ENCODE results near the gene YWHAH.
"Not testable (repeated sequence)": the region's sequence is repeated elsewhere in the genome, so short reads cannot be mapped to it uniquely, and the experiment has no call there.

YWHAH gene

DNA sequence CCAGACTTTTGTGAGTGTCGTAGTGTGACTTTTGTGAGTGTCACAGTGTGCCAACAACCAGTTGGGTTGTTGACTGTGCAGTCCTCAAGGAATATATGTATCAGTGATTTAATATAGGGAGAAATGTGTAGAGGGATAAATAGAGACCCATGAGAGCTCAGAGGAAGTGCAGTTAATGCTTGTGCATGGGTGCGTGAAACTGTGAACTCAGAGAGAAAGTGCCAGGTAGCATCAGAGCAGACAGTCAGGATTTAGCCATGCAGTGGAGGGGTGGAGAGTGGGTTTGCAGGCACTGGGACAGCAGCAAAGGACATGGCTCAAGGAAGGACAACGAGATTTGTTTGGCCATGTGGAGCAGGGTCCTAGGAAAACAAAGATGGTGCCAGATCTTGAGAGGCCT, 33.6 kb downstream of the YWHAH start:
- DNase-seq (ENCODE audit: low read depth in 3 of 3, low spot score in 1 of 3), result no peak

DNA sequence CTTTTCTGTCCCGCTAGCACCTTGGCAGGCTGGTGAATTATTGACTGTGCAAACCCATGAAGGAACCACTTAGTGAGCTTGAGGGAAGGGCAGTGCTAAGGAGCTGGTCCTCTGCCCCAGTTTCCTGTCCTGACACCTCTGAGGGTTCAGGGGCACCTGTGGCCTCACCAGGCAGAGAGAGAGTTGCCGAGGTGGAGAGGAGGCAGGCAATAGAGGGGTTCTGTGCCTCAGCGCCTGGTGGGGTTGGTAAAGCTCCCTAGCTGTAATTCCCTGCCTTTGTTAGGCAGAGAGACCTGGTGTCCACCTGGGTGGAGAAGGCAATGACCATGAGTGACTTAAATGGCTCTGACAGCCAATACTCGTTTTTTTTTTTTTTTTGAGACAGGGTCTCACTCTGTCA, 36.3 kb downstream of the YWHAH start:
- no peak for DNase-seq (ENCODE audit: low read depth in 3 of 3, low spot score in 1 of 3)

DNA sequence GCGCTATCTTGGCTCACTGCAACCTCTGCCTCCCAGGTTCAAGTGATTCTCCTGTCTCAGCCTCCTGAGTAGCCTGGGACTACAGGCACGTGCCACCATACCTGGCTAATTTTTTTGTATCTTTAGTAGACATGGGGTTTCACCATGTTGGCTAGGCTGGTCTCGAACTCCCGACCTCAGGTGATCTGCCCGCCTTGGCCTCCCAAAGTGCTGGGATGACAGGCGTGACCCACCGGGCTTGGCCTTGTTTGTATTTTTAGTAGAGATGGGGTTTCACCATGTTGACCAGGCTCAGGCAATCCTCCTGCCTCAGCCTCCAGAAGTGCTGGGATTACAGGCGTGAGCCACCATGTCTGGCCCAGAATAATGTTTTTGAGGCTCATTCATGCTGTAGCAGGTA, 37.6 kb downstream of the YWHAH start:
- not testable (repeated sequence) for DNase-seq (ENCODE audit: low read depth in 3 of 3, low spot score in 1 of 3)

DNA sequence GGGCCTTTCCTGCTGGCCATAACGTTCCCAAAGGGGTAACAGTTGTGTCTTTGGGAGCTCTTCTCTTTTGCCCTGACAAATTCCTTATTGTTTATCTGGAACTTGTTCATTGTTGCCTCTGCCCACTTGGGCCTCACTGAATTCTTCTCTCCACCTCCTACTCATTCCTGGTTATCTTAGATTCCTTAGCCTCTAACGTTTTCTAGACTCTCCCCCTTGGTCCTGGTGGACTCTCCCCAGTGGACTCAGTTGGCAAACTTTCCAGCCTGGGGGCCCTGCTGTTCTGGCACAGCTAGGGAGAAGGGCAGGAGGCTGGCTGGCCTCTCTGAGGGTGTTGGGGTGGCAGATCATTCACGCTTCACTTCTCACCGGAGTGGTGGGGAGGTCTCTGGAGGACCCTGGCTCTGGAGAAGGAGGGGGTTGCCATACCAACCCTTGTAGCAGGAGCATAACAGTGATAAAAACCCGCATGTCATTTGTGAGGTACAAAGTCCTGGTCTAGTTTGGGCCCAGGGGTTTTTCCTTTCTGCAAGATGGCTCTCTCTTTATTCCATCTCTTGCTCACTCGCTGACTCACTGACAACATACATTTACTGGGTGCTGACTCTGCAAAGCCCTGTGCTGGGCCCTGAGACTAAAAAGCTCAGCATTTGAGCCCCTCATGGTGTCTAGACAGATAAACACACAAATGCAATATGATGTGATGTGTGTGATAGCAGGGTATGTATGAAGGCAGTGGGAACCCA, 39.7 kb downstream of the YWHAH start:
- DNase-seq (ENCODE audit: low read depth in 3 of 3, low spot score in 1 of 3), result no peak

DNA sequence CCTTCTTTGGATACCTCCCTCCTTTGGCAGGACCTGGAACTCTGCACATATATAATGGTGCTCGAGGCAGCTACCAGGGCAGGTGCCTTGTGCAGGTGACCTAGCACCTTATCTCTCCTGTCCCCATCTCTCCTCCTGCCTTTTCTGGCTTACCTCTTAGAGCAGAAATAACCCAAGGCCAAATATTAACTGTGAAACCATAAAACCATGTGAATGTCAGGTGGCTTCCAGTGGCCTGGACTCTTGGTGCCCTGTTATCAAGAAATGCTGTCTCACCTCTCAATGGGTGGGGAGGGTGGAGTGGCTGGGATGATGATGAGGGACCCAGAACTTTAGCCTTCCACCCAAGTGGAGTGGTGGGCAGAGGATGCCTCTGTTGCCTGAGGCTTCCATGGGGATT, 42.9 kb downstream of the YWHAH start:
- no peak for DNase-seq (ENCODE audit: low read depth in 3 of 3, low spot score in 1 of 3)

DNA sequence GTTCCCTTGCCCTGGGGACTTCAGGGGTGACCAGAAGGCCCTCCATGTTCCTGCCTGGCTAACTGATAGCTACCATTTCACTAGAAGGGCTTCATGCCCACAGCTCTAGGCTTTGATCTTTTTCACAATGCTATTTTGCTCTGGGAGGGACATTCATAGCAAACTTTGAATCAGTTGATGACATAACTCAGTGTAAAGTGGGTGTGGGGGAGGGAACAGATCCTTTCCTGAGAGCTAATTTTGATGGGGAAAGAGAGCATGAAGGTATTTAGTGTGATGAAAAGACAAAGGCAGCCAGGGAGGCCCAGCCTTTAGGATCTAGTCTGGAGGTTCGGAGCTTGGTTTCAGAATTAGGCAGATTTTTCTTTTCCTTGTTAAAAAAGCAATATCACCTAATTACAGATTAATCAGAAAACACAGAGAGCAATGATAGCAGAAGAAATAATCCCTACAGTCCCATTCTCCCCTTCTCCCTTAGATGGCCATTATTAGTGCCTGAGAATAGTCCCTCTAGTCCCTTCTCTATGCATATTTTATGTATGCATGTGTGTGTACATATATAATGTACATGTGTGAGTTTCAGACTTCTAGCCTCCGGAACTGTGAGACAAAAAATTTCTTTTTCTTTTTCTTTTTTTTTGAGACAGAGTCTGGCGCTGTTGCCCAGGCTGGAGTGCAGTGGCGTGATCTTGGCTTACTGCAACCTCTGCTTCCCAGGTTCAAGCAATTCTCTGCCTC, 46.9 kb downstream of the YWHAH start:
- DNase-seq (ENCODE audit: low read depth in 3 of 3, low spot score in 1 of 3), result no peak

DNA sequence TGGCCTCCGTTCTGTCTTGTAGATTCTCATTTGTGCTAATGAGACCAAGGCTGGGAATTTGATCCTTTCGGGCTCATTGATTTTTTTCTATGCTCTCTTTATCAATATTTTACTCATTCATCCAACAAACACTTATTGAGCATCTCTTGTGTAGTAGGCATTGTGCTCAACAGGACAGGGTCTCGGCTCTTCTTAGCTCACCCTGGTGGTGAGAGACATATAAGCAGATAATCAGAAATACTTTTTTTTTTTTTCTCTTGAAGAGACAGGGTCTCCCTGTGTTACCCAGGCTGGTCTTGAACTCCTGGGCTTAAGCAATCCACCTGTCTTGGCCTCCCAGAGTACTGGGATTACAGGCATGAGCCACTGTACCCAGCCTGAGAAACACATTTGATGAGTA, 50.7 kb downstream of the YWHAH start:
- no peak for DNase-seq (ENCODE audit: low read depth in 3 of 3, low spot score in 1 of 3)

DNA sequence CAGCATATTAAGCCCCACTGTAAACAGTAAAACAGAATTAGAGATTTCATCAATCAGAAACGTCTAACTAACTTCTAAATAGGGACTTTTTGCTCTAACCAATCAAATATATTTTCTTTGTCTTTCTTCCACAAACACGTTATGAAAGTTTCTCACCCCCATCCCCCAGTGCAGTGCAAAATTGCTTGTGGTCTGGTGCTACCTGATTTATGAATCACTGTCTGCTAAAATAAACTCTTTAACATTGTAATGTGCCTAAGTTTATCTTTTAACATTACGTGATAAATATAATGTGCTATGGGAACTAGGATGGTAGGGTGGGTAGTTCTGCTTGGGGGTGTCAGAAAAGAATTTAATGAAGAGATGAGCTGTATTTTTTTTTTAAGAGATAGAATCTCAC, 51.5 kb downstream of the YWHAH start:
- DNase-seq (ENCODE audit: low read depth in 3 of 3, low spot score in 1 of 3), result no peak

DNA sequence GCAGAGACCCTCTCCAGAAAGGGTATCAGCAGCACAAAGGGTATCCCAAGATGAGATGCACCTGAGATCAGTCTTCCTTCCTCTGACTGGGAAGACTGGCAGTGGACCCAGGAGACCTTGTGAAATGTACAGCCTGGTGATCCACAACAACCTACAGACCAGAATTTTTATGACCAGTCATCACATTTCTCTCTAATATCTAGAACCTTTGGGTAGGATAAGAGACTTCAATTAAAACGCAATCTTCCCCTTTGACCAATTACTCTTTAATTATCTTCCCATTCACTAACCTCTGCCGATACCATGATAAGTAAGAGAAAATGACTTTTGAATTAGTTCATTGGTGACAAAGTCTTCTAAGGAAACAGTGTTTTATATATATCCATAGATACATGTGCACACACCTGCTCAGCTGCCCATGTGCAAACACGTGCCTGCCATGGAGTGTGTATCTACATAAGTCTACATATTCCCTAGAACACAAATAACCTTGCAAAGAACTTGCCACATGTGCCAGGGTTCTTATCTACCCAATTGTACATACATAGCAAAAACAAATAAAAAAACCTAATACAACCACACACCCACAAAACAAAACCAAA, 54.5 kb downstream of the YWHAH start:
- no peak for DNase-seq (ENCODE audit: low read depth in 3 of 3, low spot score in 1 of 3)

DNA sequence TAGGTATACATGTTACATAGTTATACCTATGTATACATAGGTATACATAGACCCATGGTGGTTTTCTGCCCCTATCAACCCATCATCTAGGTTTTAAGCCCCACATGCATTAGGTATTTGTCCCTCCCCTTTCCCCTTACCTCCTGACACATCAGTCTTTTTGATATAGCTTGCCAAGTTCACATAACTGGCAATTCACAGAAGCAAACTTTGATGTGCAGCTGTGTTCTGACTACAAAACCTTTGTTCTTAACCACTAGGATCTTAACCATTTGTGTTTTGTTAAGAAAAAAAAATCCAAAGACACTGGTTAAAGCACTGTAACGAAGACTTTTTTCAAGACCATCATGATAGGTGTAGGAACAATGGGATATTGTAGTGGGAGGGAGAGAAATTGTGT, 55.8 kb downstream of the YWHAH start:
- DNase-seq (ENCODE audit: low read depth in 3 of 3, low spot score in 1 of 3), result no peak

DNA sequence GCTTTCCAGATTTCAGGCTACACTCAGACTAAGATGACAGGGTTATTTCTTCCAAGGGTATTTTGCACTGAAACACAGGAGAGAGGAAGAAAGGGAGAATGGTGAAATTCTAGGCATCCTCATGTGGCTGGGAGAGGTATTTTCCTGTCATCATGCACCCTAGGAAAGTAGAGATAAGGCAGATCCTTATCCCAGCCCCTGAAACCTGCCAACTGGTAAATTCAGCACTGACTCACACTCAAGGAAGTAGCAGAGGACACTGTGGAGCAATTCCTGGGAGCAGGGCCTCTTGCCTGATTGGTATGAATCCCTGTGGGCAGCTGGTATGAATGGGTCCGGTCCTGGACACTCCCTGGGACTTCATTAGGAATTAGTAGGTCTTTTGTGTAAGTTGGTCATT, 61.1 kb downstream of the YWHAH start:
- DNase-seq (ENCODE audit: low read depth in 3 of 3, low spot score in 1 of 3), result no peak
